HEK293T (cell line): ENCODE measurements around the gene CBX4.
A peak's percentile ranks its signal among the peaks of the same experiment; 100 is the strongest.

ENCODE experiments used
- CTCF ChIA-PET: fragments of 350-600 bp; formaldehyde crosslinking; extraction: SDS; loops from one replicate; lab custom pipeline; 2021; ENCODE audit warnings: antibody characterized with exemption, inconsistent platforms; lab: Yijun Ruan, JAX
- POLR2A ChIA-PET: fragments of 350-600 bp; formaldehyde crosslinking; extraction: SDS; loops from one replicate; lab custom pipeline; 2020; ENCODE audit warnings: antibody characterized with exemption, inconsistent platforms; lab: Yijun Ruan, JAX
- DNase-seq: peaks from one replicate; pipeline ENCODE4 v3.0.0; 2012; ENCODE audit warnings: mixed read lengths; ENCODE audit errors: extremely low spot score
- ARNT ChIP-seq: fragments of 450-650 bp; IDR thresholded peaks from 2 replicates; pipeline ENCODE4 v1.6.1; 2017; ENCODE audit warnings: mild to moderate bottlenecking
- BHLHE40 ChIP-seq: fragments of 450-650 bp; IDR thresholded peaks from 2 replicates; pipeline ENCODE4 v1.6.1; 2016; ENCODE audit warnings: mild to moderate bottlenecking, moderate library complexity, borderline replicate concordance
- CTBP1 ChIP-seq: fragments of 450-650 bp; IDR thresholded peaks from 2 replicates; pipeline ENCODE4 v1.6.1; 2016; ENCODE audit warnings: borderline replicate concordance
- ELF4 ChIP-seq: fragments of 450-650 bp; IDR thresholded peaks from 2 replicates; pipeline ENCODE4 v1.6.1; 2017; ENCODE audit warnings: antibody characterized with exemption
- FOXA1 ChIP-seq: fragments of 450-650 bp; IDR thresholded peaks from 2 replicates; pipeline ENCODE4 v1.6.1; 2016; ENCODE audit warnings: mild to moderate bottlenecking
- FOXK2 ChIP-seq: fragments of 450-650 bp; IDR thresholded peaks from 2 replicates; pipeline ENCODE4 v1.6.1; 2016; ENCODE audit warnings: mild to moderate bottlenecking
- FOXM1 ChIP-seq: fragments of 450-650 bp; IDR thresholded peaks from 2 replicates; pipeline ENCODE4 v1.6.1; 2017; ENCODE audit warnings: mild to moderate bottlenecking, borderline replicate concordance
- HDGF ChIP-seq: fragments of 450-650 bp; IDR thresholded peaks from 2 replicates; pipeline ENCODE4 v1.6.1; 2017; ENCODE audit warnings: antibody characterized with exemption, borderline replicate concordance
- L3MBTL2 ChIP-seq: fragments of 450-650 bp; conservative IDR thresholded peaks from 2 replicates; pipeline ENCODE4 v1.6.1; 2016; ENCODE audit warnings: mild to moderate bottlenecking
- LEF1 ChIP-seq: fragments of 450-650 bp; IDR thresholded peaks from 2 replicates; pipeline ENCODE4 v1.6.1; 2017; ENCODE audit warnings: mild to moderate bottlenecking, borderline replicate concordance
- NFRKB ChIP-seq: fragments of 450-650 bp; IDR thresholded peaks from 2 replicates; pipeline ENCODE4 v1.6.1; 2016; ENCODE audit warnings: mild to moderate bottlenecking, moderate library complexity
- PKNOX1 ChIP-seq: fragments of 450-650 bp; IDR thresholded peaks from 2 replicates; pipeline ENCODE4 v1.6.1; 2016
- SP1 ChIP-seq: fragments of 450-650 bp; IDR thresholded peaks from 2 replicates; pipeline ENCODE4 v1.6.1; 2017
- SUZ12 ChIP-seq: fragments of 450-650 bp; IDR thresholded peaks from 2 replicates; pipeline ENCODE4 v1.6.1; 2016; ENCODE audit warnings: mild to moderate bottlenecking
- TARDBP ChIP-seq: fragments of 450-650 bp; IDR thresholded peaks from 2 replicates; pipeline ENCODE4 v1.6.1; 2016
- ZNF384 ChIP-seq: fragments of 450-650 bp; IDR thresholded peaks from 2 replicates; pipeline ENCODE4 v1.6.1; 2016

Gene CBX4

DNA sequence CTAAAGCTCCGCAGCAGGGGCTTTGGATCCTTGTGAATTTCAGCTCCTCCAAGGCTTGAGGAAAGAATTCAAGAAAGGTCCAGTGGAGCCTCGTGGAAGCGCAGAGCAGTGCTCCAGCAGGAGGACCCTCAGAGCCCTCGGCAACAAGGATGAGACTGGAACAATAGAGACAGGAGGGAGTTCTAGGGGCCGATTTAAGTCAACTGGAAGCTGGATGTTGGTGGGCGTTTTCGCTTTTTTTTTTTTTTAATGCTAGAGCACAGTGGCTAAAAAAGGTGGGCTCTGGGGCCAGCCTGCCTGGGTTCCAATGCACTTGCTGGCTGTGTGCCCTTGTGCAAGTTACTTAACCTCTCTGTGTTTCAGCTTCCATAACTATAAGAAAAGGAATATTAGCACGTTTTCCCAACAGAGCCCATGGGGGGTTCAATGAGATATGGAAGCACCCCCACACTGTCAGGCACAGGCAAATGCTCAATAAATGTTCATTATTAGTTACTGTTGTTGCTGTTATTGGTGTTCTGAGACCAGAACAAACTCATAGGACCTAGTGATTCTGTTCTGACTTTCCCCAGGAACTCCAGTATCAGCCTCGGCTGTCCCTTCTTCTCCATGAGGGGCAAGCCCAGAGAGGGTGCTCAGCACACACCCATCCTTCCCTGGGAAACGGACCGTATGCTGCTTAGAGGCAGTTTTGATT is 37.1 kb downstream of the CBX4 start:
- POLR2A ChIA-PET = interaction anchor here (0.8 to 1.2 kb wide), 5 partner anchors 12 to 191 kb away, joined by 3 to 4 read pairs (median 3); partner anchors contain the start of gene CBX4
- TF ChIP-seq FOXM1 = no peak
- no peak for TF ChIP-seq LEF1
- DNase-seq = no peak
- CTCF ChIA-PET = interaction anchor here (0.6 to 1.5 kb wide), 4 partner anchors 9 to 114 kb away, joined by 3 to 4 read pairs (median 4); partner anchors contain the start of gene CBX4

GRCh38 chr17:79801156-79802038 is 37.8 kb downstream of the CBX4 start:
- ChIA-PET POLR2A (interaction anchor here (0.8 to 1.2 kb wide), 5 partner anchors 13 to 192 kb away, joined by 3 to 4 read pairs (median 3); partner anchors contain the start of gene CBX4), CTCF (interaction anchor here (0.6 to 1.5 kb wide), 6 partner anchors 10 to 200 kb away, joined by 3 to 4 read pairs (median 4); partner anchors contain the start of gene CBX4)
- peak; percentile 36 for DNase-seq
- no peak for TF ChIP-seq ELF4
- TF ChIP-seq FOXA1 = no peak
- TF ChIP-seq FOXK2 = no peak
- no peak for TF ChIP-seq ZNF384
- TF ChIP-seq ARNT = no peak
- no peak for TF ChIP-seq FOXM1
- no peak for TF ChIP-seq PKNOX1
- no peak for TF ChIP-seq NFRKB
- TF ChIP-seq LEF1 = no peak
- no peak for TF ChIP-seq TARDBP
- no peak for TF ChIP-seq CTBP1
- no peak for TF ChIP-seq L3MBTL2
- no peak for TF ChIP-seq SUZ12
- no peak for TF ChIP-seq HDGF
- no peak for TF ChIP-seq BHLHE40
- no peak for TF ChIP-seq SP1

- DNase-seq = peak; percentile 52
- POLR2A ChIA-PET = no interaction called here
- TF ChIP-seq L3MBTL2 (peak; percentile 14; the same call in 1 of the 2 replicates), CTBP1 (no peak)
- CTCF ChIA-PET = interaction anchor here (0.9 to 1.5 kb wide), 6 partner anchors 8 to 200 kb away, joined by 3 to 4 read pairs (median 3); partner anchors contain the start of gene CBX4
These were observed 38.7 kb downstream of the CBX4 start for GRCh38 chr17:79800325-79801155.

GRCh38 chr17:79799538-79800324 is 39.5 kb downstream of the CBX4 start:
- ChIA-PET CTCF (interaction anchor here (0.9 kb wide), 1 partner anchor 9 kb away, joined by 3 read pairs; no protein-coding TSS in a partner anchor), POLR2A (interaction anchor here (1.1 to 4.2 kb wide), 3 partner anchors 11 to 194 kb away, joined by 3 to 33 read pairs (median 4); partner anchors contain the start of gene CBX2)
- TF ChIP-seq ZNF384 = no peak
- no peak for TF ChIP-seq FOXK2
- no peak for TF ChIP-seq FOXM1
- TF ChIP-seq HDGF = no peak
- TF ChIP-seq FOXA1 = no peak
- no peak for TF ChIP-seq TARDBP
- no peak for TF ChIP-seq LEF1
- no peak for DNase-seq

DNA sequence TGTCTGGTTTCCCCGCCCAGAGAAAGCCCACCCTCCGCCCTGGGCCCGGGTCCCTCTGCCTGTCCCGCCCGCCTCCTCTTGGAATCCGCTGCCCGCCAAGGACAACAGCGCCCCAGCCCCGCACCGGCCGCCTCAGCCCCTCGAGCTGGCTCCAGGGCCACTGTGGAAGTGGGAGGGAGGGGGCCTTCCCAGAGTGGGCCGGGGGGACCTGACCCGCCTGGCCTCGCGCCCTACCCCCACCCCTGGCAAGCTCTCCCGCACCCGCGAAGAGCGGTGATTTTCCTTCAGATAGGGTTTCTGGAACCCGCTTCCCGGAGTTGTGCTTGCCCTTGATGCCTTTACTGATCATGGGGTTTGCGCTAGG is 40.1 kb downstream of the CBX4 start:
- DNase-seq = no peak
- ChIA-PET CTCF (interaction anchor here (0.9 kb wide), 1 partner anchor 9 kb away, joined by 3 read pairs; no protein-coding TSS in a partner anchor), POLR2A (interaction anchor here (1.1 to 4.2 kb wide), 3 partner anchors 12 to 194 kb away, joined by 3 to 33 read pairs (median 4); partner anchors contain the start of gene CBX2)
- no peak for TF ChIP-seq FOXK2
- no peak for TF ChIP-seq TARDBP
- TF ChIP-seq ZNF384 = no peak
- TF ChIP-seq SUZ12 = no peak
- no peak for TF ChIP-seq LEF1
- TF ChIP-seq SP1 = no peak
- TF ChIP-seq L3MBTL2 = no peak
- TF ChIP-seq HDGF = no peak
- no peak for TF ChIP-seq FOXM1
- no peak for TF ChIP-seq FOXA1
- TF ChIP-seq NFRKB = no peak
- no peak for TF ChIP-seq PKNOX1
- TF ChIP-seq ARNT = no peak
- no peak for TF ChIP-seq CTBP1
- no peak for TF ChIP-seq ELF4
